H1 (cell line): ENCODE data around the gene EPDR1. TPM values are rescaled to one million over a fixed set of nuclear protein-coding genes. Genes with fewer than 3 reads are reported as not detected.

Experiments used
- CTCF ChIA-PET: fragments of 300-600 bp; sonication (Branson Sonifier 250); formaldehyde crosslinking; loops from one replicate; lab custom pipeline; 2021; ENCODE audit not compliant: partially characterized antibody; lab: Charles Lee
- POLR2A ChIA-PET: fragments of 300-600 bp; sonication (Branson Sonifier 250); formaldehyde crosslinking; loops from one replicate; lab custom pipeline; 2021; ENCODE audit warnings: inconsistent platforms; ENCODE audit not compliant: partially characterized antibody; lab: Charles Lee
- DNase-seq, 2 experiments: peaks; one replicate each; pipeline versions ENCODE4 v3.0.0 to v3.0.0-alpha.2; 2010 to 2022; ENCODE audit warnings: low spot score in 2 of 2, low read depth in 1 of 2, mixed read lengths in 1 of 2
- FAIRE-seq: peaks from 2 replicates; lab custom pipeline; 2011; peaks lifted over from hg19 to GRCh38; lab: Jason Lieb, UNC
- H2AFZ ChIP-seq: 2 replicates; pipeline ENCODE4 v1.8.1; 2012; ENCODE audit warnings: low read length, inconsistent platforms
- H2AK5ac ChIP-seq: 2 replicates; pipeline ENCODE4 v1.6.1; 2013; ENCODE audit warnings: low read depth, low read length
- H2BK120ac ChIP-seq: replicated peaks from 2 replicates; pipeline ENCODE3; 2013; ENCODE audit warnings: low read depth, low read length, inconsistent platforms
- H2BK12ac ChIP-seq: 2 replicates; pipeline ENCODE4 v1.6.1; 2013; ENCODE audit warnings: low read depth, low read length
- H2BK15ac ChIP-seq: 2 replicates; pipeline ENCODE4 v1.6.1; 2013; ENCODE audit warnings: low read length
- H2BK20ac ChIP-seq: 2 replicates; pipeline ENCODE4 v1.6.1; 2013; ENCODE audit warnings: low read length
- H2BK5ac ChIP-seq: 2 replicates; pipeline ENCODE4 v1.6.1; 2013; ENCODE audit warnings: low read depth, low read length
- H3K14ac ChIP-seq: 2 replicates; pipeline ENCODE4 v1.6.1; 2013; ENCODE audit warnings: inconsistent platforms; ENCODE audit not compliant: insufficient read length
- H3K18ac ChIP-seq: 2 replicates; pipeline ENCODE4 v1.6.1; 2013; ENCODE audit warnings: low read length; ENCODE audit errors: extremely low read depth
- H3K23ac ChIP-seq: 2 replicates; pipeline ENCODE4 v1.6.1; 2013; ENCODE audit warnings: inconsistent platforms; ENCODE audit not compliant: insufficient read length
- H3K23me2 ChIP-seq: 2 replicates; pipeline ENCODE4 v1.6.1; 2013; ENCODE audit warnings: low read depth, low read length
- H3K27ac ChIP-seq: 2 replicates; pipeline ENCODE4 v1.6.1; 2011; ENCODE audit warnings: low read depth, low read length, inconsistent platforms
- H3K27me3 ChIP-seq, 4 experiments: replicated peaks in 1 of 4; 1 replicate in 1 of 4; 2 replicates in 3 of 4; pipeline versions ENCODE4 v1.6.1 to v1.8.1; 2011 to 2013; ENCODE audit warnings: low read length in 3 of 4, mild to moderate bottlenecking in 3 of 4, inconsistent platforms in 2 of 4, mixed read lengths in 2 of 4, moderate library complexity in 1 of 4; ENCODE audit not compliant: control insufficient read depth in 3 of 4, insufficient read depth in 3 of 4; ENCODE audit errors: extremely low read depth in 1 of 4
- H3K36me3 ChIP-seq, 4 experiments: 2 replicates each; pipeline versions ENCODE4 v1.6.1 to v1.8.1; 2011 to 2013; ENCODE audit warnings: mild to moderate bottlenecking in 4 of 4, low read length in 3 of 4, moderate library complexity in 2 of 4, control low read depth in 1 of 4, inconsistent platforms in 1 of 4; ENCODE audit not compliant: insufficient read depth in 4 of 4, control insufficient read depth in 2 of 4
- H3K4ac ChIP-seq: replicated peaks from 2 replicates; pipeline ENCODE3; 2013; ENCODE audit warnings: low read length, low read depth, mixed read lengths, inconsistent platforms; ENCODE audit not compliant: insufficient read length
- H3K4me1 ChIP-seq, 4 experiments: replicated peaks in 1 of 4; 1 replicate in 1 of 4; 2 replicates in 3 of 4; pipeline versions ENCODE4 v1.6.1 to v1.8.1; 2011 to 2013; ENCODE audit warnings: low read length in 3 of 4, inconsistent platforms in 2 of 4, mixed read lengths in 1 of 4; ENCODE audit not compliant: insufficient read depth in 4 of 4, control insufficient read depth in 3 of 4
- H3K4me2 ChIP-seq, 2 experiments: 2 replicates each; pipeline versions ENCODE4 v1.6.1 to v1.8.1; 2011 to 2013; ENCODE audit warnings: low read depth in 2 of 2, low read length in 2 of 2, control low read depth in 1 of 2, inconsistent platforms in 1 of 2, mild to moderate bottlenecking in 1 of 2; ENCODE audit not compliant: insufficient read depth in 1 of 2
- H3K4me3 ChIP-seq, 4 experiments: fragments of 200-600, 300-600 bp in 1 of 4; sonication (generic), shearing (Covaris generic), sonication (Bioruptor Twin) in 1 of 4; 2 replicates each; pipeline versions ENCODE4 v1.5.1 to v1.8.1; 2011 to 2016; ENCODE audit warnings: low read length in 4 of 4, low read depth in 3 of 4, control low read depth in 2 of 4, inconsistent platforms in 2 of 4, mild to moderate bottlenecking in 2 of 4, mixed read lengths in 1 of 4, moderate library complexity in 1 of 4; ENCODE audit not compliant: insufficient read depth in 2 of 4; ENCODE audit errors: extremely low read depth in 1 of 4
- H3K56ac ChIP-seq: replicated peaks from 2 replicates; pipeline ENCODE3; 2013; ENCODE audit warnings: low read depth, mild to moderate bottlenecking, mixed read lengths, low read length, inconsistent platforms; ENCODE audit not compliant: insufficient read length
- H3K79me1 ChIP-seq: 2 replicates; pipeline ENCODE4 v1.6.1; 2013; ENCODE audit warnings: low read depth, low read length, control low read depth
- H3K79me2 ChIP-seq, 2 experiments: 2 replicates each; pipeline versions ENCODE4 v1.6.1 to v1.8.1; 2012 to 2013; ENCODE audit warnings: low read length in 2 of 2, mild to moderate bottlenecking in 2 of 2, inconsistent platforms in 1 of 2; ENCODE audit not compliant: insufficient read depth in 2 of 2, control insufficient read depth in 1 of 2
- H3K9ac ChIP-seq, 4 experiments: replicated peaks in 1 of 4; 1 replicate in 1 of 4; 2 replicates in 3 of 4; pipeline versions ENCODE4 v1.6.1 to v1.8.1; 2011 to 2013; ENCODE audit warnings: low read depth in 3 of 4, low read length in 3 of 4, control low read depth in 2 of 4, mild to moderate bottlenecking in 2 of 4, moderate library complexity in 2 of 4, inconsistent platforms in 1 of 4; ENCODE audit errors: extremely low read depth in 1 of 4
- H3K9me3 ChIP-seq, 2 experiments: 2 replicates each; pipeline versions ENCODE4 v1.6.1 to v1.8.1; 2012 to 2013; ENCODE audit warnings: mild to moderate bottlenecking in 2 of 2, moderate library complexity in 2 of 2, control low read depth in 1 of 2, inconsistent platforms in 1 of 2, low read depth in 1 of 2, low read length in 1 of 2, mixed read lengths in 1 of 2; ENCODE audit not compliant: insufficient read depth in 2 of 2
- H4K20me1 ChIP-seq, 2 experiments: replicated peaks in 1 of 2; 2 replicates each; pipeline versions ENCODE3 to v1.8.1; 2011 to 2013; ENCODE audit warnings: inconsistent platforms in 2 of 2, low read length in 2 of 2, mild to moderate bottlenecking in 1 of 2; ENCODE audit not compliant: insufficient read depth in 2 of 2, control insufficient read depth in 1 of 2
- H4K5ac ChIP-seq: 2 replicates; pipeline ENCODE4 v1.6.1; 2013; ENCODE audit warnings: low read length, low read depth, mixed read lengths, inconsistent platforms; ENCODE audit not compliant: insufficient read length
- H4K8ac ChIP-seq: 2 replicates; pipeline ENCODE4 v1.8.0; 2013; ENCODE audit warnings: mild to moderate bottlenecking, moderate library complexity, low read length, inconsistent platforms; ENCODE audit not compliant: insufficient read depth; ENCODE audit errors: extremely low read depth
- H4K91ac ChIP-seq: replicated peaks from 2 replicates; pipeline ENCODE3; 2013; ENCODE audit warnings: low read length, mixed read lengths, inconsistent platforms; ENCODE audit not compliant: insufficient read length
- CBX8 ChIP-seq: fragments of 300-800, 300-1000 bp; sonication (generic); IDR thresholded peaks from 2 replicates; pipeline ENCODE4 v1.7.1; 2016; ENCODE audit warnings: low read depth, low read length, borderline replicate concordance
- EP300 ChIP-seq, 2 experiments: IDR thresholded peaks; 1 replicate in 1 of 2; 2 replicates in 1 of 2; pipeline ENCODE4 v1.6.1; 2011 to 2012; ENCODE audit warnings: low read depth in 2 of 2, low read length in 2 of 2, mild to moderate bottlenecking in 2 of 2, borderline replicate concordance in 1 of 2, inconsistent platforms in 1 of 2, moderate library complexity in 1 of 2
- FOSL1 ChIP-seq: IDR thresholded peaks from 2 replicates; pipeline ENCODE4 v1.6.1; 2011; ENCODE audit warnings: mild to moderate bottlenecking, low read depth, low read length, moderate library complexity; ENCODE audit not compliant: insufficient read depth
- GABPA ChIP-seq: IDR thresholded peaks from 2 replicates; pipeline ENCODE4 v1.6.1; 2011; ENCODE audit warnings: mild to moderate bottlenecking, low read length, moderate library complexity, borderline replicate concordance; ENCODE audit not compliant: insufficient read depth
- NRF1 ChIP-seq: IDR thresholded peaks from 2 replicates; pipeline ENCODE4 v1.6.1; 2011; ENCODE audit warnings: mild to moderate bottlenecking, low read depth, low read length, improper control_type of control experiment
- RBBP5 ChIP-seq: IDR thresholded peaks from 2 replicates; pipeline ENCODE4 v1.7.1; 2012; ENCODE audit warnings: low read depth, mild to moderate bottlenecking, inconsistent platforms, low read length, moderate library complexity, borderline replicate concordance
- SIN3A ChIP-seq, 2 experiments: IDR thresholded peaks in 1 of 2; conservative IDR thresholded peaks in 1 of 2; 2 replicates each; pipeline ENCODE4 v1.6.1; 2011 to 2012; ENCODE audit warnings: low read length in 2 of 2, improper control_type of control experiment in 1 of 2, low read depth in 1 of 2, mild to moderate bottlenecking in 1 of 2
- TEAD4 ChIP-seq: IDR thresholded peaks from 2 replicates; pipeline ENCODE4 v1.6.1; 2012; ENCODE audit warnings: low read depth, low read length, inconsistent platforms, mixed read lengths
- WGBS, 2 experiments: shearing (Covaris generic) in 1 of 2; methylation state at CpG; one replicate each; pipeline versions ENCODE4 v1.1.6 to v1.1.7; 2013 to 2015; ENCODE audit warnings: low lambda C conversion rate in 2 of 2, mixed read lengths in 2 of 2, inconsistent platforms in 1 of 2, low coverage in 1 of 2, missing lambda C conversion rate in 1 of 2; ENCODE audit not compliant: insufficient replicate concordance in 2 of 2, insufficient coverage in 1 of 2, insufficient read length in 1 of 2; ENCODE audit errors: extremely low coverage in 1 of 2, missing lambda C conversion rate in 1 of 2; 5-methylcytosine and 5-hydroxymethylcytosine counted together
- polyA plus RNA-seq, 7 experiments: library from polyadenylated mRNA; depleted of rRNA in 3 of 7; stranded (reverse) in 5 of 7; unstranded in 2 of 7; fragments of >200 nt in 5 of 7; fragments of 200-250 nt in 2 of 7; gene quantifications; 1 replicate in 5 of 7; 2 replicates in 1 of 7; 4 replicates in 1 of 7; pipeline versions ENCODE4 v1.2.1 to v1.2.3, GENCODE V29; 2011 to 2013; ENCODE audit warnings: missing spikeins in 2 of 7, mixed read lengths in 2 of 7
- total RNA-seq: library from RNA; stranded (reverse); fragmentation: NEBNext Ultra II Directional; extraction: Animal tissue kit (Norgen Biotek cat#: 25700); gene quantifications from 2 replicates; pipeline ENCODE4 v1.2.1, GENCODE V29; 2021
- TF ChIP-seq, protein P1 (sequence below): IDR thresholded peaks from 2 replicates; pipeline ENCODE4 v1.6.1; 2011; ENCODE audit warnings: low read depth, mild to moderate bottlenecking, low read length; ENCODE audit not compliant: insufficient read depth
- TF ChIP-seq, protein P2 (sequence below), 3 experiments: IDR thresholded peaks; 1 replicate in 2 of 3; 2 replicates in 1 of 3; pipeline versions ENCODE4 v1.5.1 to v1.6.1; 2011; ENCODE audit warnings: low read length in 3 of 3, mild to moderate bottlenecking in 3 of 3, inconsistent platforms in 2 of 3, low read depth in 1 of 3, moderate library complexity in 1 of 3; ENCODE audit not compliant: insufficient read depth in 1 of 3; ENCODE audit errors: control extremely low read depth in 1 of 3

Gene EPDR1
- total and polyA plus RNA-seq, 2 of the 8 experiments (the other 6 are each of a cell fraction or from before 2014, with no cell fraction given): 6.4 to 8.2 TPM

DNA sequence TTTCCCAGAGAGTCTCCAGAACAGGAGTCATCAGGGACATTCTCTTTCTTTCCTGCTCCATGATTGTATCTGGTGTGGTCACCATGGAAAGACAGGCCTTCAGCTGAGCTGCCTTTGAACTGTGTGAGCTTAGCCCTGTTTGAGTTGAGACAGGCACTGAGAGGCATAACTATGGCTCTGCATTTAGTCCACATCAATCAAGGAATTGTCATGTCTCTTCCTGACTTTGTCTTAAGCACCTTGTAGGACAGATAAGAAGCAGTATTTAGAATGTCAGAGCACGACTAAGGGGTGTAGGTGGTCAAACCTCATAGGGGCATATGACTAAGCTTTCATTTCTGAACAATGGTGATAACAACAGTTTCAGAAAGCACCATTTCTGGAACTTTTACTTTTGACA, 53.5 kb downstream of the EPDR1 start:
- H2BK120ac ChIP-seq: no peak overlapping the region
- no peak overlapping the region for H3K56ac ChIP-seq
- no peak overlapping the region for H3K4me3 ChIP-seq
- no peaks in the 10 kb centered on the region for H4K20me1 ChIP-seq
- no peaks in the 10 kb centered on the region for H3K79me2 ChIP-seq
- POLR2A ChIA-PET: no interaction called here
- H4K8ac ChIP-seq: no peak overlapping the region
- no peak overlapping the region for H4K91ac ChIP-seq
- H3K27me3 ChIP-seq: no peaks in the 10 kb centered on the region
- H3K27ac ChIP-seq: no peak overlapping the region
- WGBS, 2 experiments: 60% methylated on average over 1 of the region's 1 CpG; no CpG with 5 or more reads in 1 of the 2 experiments
- no peak overlapping the region for H3K18ac ChIP-seq
- CTCF ChIA-PET: interaction anchor here (1.0 to 3.3 kb wide), 4 partner anchors 7 to 357 kb away, joined by 3 to 18 read pairs (median 4); partner anchors contain the start of gene SFRP4
- no peak overlapping the region for H2BK15ac ChIP-seq
- no peak overlapping the region for H3K14ac ChIP-seq
- no peak for FAIRE-seq
- no peak overlapping the region for H3K23ac ChIP-seq
- no peaks in the 10 kb centered on the region for H3K79me1 ChIP-seq
- no peak for DNase-seq
- no peak overlapping the region for H2AK5ac ChIP-seq
- no peaks in the 10 kb centered on the region for H3K9me3 ChIP-seq
- H2BK12ac ChIP-seq: no peak overlapping the region
- H2AFZ ChIP-seq: no peak overlapping the region
- no peak overlapping the region for H2BK5ac ChIP-seq
- no peak overlapping the region for H2BK20ac ChIP-seq
- H3K4ac ChIP-seq: no peak overlapping the region
- H3K36me3 ChIP-seq: no peaks in the 10 kb centered on the region
- no peak overlapping the region for H4K5ac ChIP-seq
- no peaks in the 10 kb centered on the region for H3K4me1 ChIP-seq
- H3K23me2 ChIP-seq: no peaks in the 10 kb centered on the region
- no peak overlapping the region for H3K9ac ChIP-seq
- no peak overlapping the region for H3K4me2 ChIP-seq
- no peak for TF ChIP-seq GABPA
- TF ChIP-seq NRF1: no peak
- no peak for TF ChIP-seq RBBP5
- no peak for TF ChIP-seq TEAD4
- no peak for TF ChIP-seq EP300 (IDR thresholded peaks at IDR 0.05; ENCODE audit: borderline replicate concordance in 1 of 2, low read depth in 2 of 2, low read length in 2 of 2)
- no peak for TF ChIP-seq SIN3A (conservative IDR thresholded peaks at IDR 0.05 in 1 of 2, IDR thresholded peaks at IDR 0.05 in 1 of 2; ENCODE audit: low read depth in 1 of 2, low read length in 2 of 2)
- TF ChIP-seq FOSL1: no peak
- TF ChIP-seq, protein P1, sequence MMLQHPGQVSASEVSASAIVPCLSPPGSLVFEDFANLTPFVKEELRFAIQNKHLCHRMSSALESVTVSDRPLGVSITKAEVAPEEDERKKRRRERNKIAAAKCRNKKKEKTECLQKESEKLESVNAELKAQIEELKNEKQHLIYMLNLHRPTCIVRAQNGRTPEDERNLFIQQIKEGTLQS: no peak
- TF ChIP-seq CBX8: no peak
- TF ChIP-seq, protein P2, sequence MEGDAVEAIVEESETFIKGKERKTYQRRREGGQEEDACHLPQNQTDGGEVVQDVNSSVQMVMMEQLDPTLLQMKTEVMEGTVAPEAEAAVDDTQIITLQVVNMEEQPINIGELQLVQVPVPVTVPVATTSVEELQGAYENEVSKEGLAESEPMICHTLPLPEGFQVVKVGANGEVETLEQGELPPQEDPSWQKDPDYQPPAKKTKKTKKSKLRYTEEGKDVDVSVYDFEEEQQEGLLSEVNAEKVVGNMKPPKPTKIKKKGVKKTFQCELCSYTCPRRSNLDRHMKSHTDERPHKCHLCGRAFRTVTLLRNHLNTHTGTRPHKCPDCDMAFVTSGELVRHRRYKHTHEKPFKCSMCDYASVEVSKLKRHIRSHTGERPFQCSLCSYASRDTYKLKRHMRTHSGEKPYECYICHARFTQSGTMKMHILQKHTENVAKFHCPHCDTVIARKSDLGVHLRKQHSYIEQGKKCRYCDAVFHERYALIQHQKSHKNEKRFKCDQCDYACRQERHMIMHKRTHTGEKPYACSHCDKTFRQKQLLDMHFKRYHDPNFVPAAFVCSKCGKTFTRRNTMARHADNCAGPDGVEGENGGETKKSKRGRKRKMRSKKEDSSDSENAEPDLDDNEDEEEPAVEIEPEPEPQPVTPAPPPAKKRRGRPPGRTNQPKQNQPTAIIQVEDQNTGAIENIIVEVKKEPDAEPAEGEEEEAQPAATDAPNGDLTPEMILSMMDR (IDR thresholded peaks at IDR 0.05; ENCODE audit: control extremely low read depth in 1 of 3, insufficient read depth in 1 of 3, low read depth in 1 of 3, low read length in 3 of 3): no peak
